Measurements from ENCODE around the gene ANO7.

DNA sequence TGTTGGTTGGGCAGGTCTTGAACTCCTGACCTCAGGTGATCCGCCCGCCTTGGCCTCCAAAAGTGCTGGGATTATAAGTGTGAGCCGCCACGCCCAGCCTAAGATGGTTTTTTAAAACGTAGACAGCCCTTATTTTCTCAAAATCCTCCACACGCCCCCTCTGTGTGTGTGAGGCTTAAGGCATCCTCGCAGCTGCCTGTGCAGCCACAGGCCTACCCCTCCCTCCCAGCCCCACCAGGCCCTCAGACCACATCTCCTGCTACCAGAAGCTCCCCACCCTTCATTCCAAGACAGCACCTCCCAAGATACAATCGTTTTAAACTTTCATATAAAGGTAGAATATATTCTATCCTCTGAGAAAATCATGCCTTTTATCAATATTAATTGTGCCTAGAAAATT, 4.8 kb downstream of the ANO7 start:
- no peak for TF ChIP-seq CTCF (IDR thresholded peaks at IDR 0.05)
- TF ChIP-seq EZH2 (IDR thresholded peaks at IDR 0.05; ENCODE audit: borderline replicate concordance, insufficient read depth, low read depth, low read length, poor library complexity, severe bottlenecking): no peak

Measured in B cell (primary cell).